GM10248 (cell line): ENCODE results near the gene CFAP61.

Experiments
- CTCF ChIA-PET: fragments of 300-600 bp; sonication (Branson Sonifier 250); formaldehyde crosslinking; extraction: SDS; loops from one replicate; lab custom pipeline; 2021; ENCODE audit warnings: antibody characterized with exemption; lab: Yijun Ruan, JAX
- POLR2A ChIA-PET: fragments of 350-650 bp; sonication (Branson Sonifier 250); formaldehyde crosslinking; extraction: SDS; loops from one replicate; lab custom pipeline; 2020; ENCODE audit warnings: antibody characterized with exemption; lab: Yijun Ruan, JAX
- DNase-seq: peaks from one replicate; pipeline ENCODE4 v3.0.0; 2012; ENCODE audit errors: extremely low spot score
- CTCF ChIP-seq: IDR thresholded peaks from 2 replicates; pipeline ENCODE4 v1.5.1; 2012; ENCODE audit warnings: mild to moderate bottlenecking, low read depth; ENCODE audit errors: extremely low read depth, missing control alignments, control extremely low read depth

The CFAP61 gene

GRCh38 chr20:20039752-20040387 lies 12.5 kb upstream of the CFAP61 start:
- ChIA-PET CTCF (interaction anchor here (1.0 kb wide), 1 partner anchor 12 kb away, joined by 3 read pairs; the partner anchor contains the start of genes CFAP61 and CRNKL1), POLR2A (interaction anchor here (0.7 kb wide), 3 partner anchors 8 to 35 kb away, joined by 3 to 4 read pairs (median 4); no protein-coding TSS in a partner anchor)
- no peak for TF ChIP-seq CTCF
- DNase-seq = no peak

GRCh38 chr20:20051767-20052073 lies 612 bp upstream of the CFAP61 start:
- ChIA-PET CTCF (interaction anchor here (0.9 to 3.2 kb wide), 12 partner anchors 8 to 544 kb away, joined by 3 to 17 read pairs (median 5); partner anchors contain the start of gene NAA20), POLR2A (no interaction called here)
- TF ChIP-seq CTCF = no peak
- peak; percentile 11 for DNase-seq

- no peak for TF ChIP-seq CTCF
- DNase-seq = no peak
- CTCF ChIA-PET = no interaction called here
- POLR2A ChIA-PET = no interaction called here
Observed at GRCh38 chr20:20060234-20060998, 8.1 kb downstream of the CFAP61 start.

- POLR2A ChIA-PET = no interaction called here
- no peak for DNase-seq
- no peak for TF ChIP-seq CTCF
- CTCF ChIA-PET = no interaction called here
Observed at GRCh38 chr20:20063941-20064702, 11.8 kb downstream of the CFAP61 start.

GRCh38 chr20:20065361-20065760 lies 13.0 kb downstream of the CFAP61 start:
- POLR2A ChIA-PET = no interaction called here
- no peak for DNase-seq
- TF ChIP-seq CTCF = no peak
- CTCF ChIA-PET = no interaction called here
